Erythroblast (primary cell): ENCODE data around the gene ARL15.
"Not testable (repeated sequence)": the region's sequence is repeated elsewhere in the genome, so short reads cannot be mapped to it uniquely, and the experiment has no call there.

Experiments used
- DNase-seq, 2 experiments: peaks; one replicate each; lab custom pipeline; 2025; lab: John Stamatoyannopoulos, UW
- GATA1 ChIP-seq: IDR thresholded peaks from 2 replicates; pipeline ENCODE4 v1.6.1; 2011; ENCODE audit warnings: low read depth, mild to moderate bottlenecking, control low read depth, low read length, moderate library complexity
- POLR2A ChIP-seq: IDR thresholded peaks from 2 replicates; pipeline ENCODE4 v1.6.1; 2011; ENCODE audit warnings: mild to moderate bottlenecking, low read length

The ARL15 gene

GRCh38 chr5:53871050-53871449 lies 439.3 kb downstream of the ARL15 start:
- no peak for TF ChIP-seq POLR2A
- no peak for TF ChIP-seq GATA1
- DNase-seq = no peak

GRCh38 chr5:53858700-53859456 lies 451.5 kb downstream of the ARL15 start:
- no peak for DNase-seq
- TF ChIP-seq GATA1 = no peak

GRCh38 chr5:53856506-53856905 lies 453.9 kb downstream of the ARL15 start:
- DNase-seq = no peak
- TF ChIP-seq GATA1 = no peak
- TF ChIP-seq POLR2A = no peak

GRCh38 chr5:53836851-53837430 lies 473.4 kb downstream of the ARL15 start:
- not testable (repeated sequence) for DNase-seq

- no peak for TF ChIP-seq POLR2A
- no peak for TF ChIP-seq GATA1
- DNase-seq = no peak
Observed at GRCh38 chr5:53834500-53834899, 475.9 kb downstream of the ARL15 start.
